Endothelial cell of hepatic sinusoid (primary cell): Measurements from ENCODE around the gene TRIM71.
"Not testable (repeated sequence)": the region's sequence is repeated elsewhere in the genome, so short reads cannot be mapped to it uniquely, and the experiment has no call there.

Source experiments
- in situ Hi-C: cut with HindIII; loops from 2 replicates; pipeline ENCODE4 v1.10.0; 2017; ENCODE audit warnings: low sequenced_read_pairs

TRIM71 gene

DNA sequence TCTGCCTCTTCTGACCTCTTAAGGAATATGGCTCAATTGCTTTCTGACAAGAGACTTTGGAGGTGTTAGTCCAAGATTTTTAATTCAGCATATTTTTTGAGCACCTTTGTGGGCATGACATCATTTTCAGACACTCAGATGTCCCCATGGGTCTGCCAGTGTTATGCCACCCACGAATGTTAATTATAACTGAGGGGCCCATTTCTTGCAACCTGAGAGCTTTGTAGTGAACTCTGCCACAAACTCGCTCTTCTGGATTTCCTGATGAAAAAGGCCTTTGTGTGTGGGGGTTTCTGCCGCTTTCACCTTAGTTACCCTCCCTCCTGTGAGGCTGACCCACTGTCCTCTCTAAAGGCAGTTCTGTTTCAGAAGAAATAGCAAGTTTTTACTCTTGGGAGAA lies 69.1 kb downstream of the TRIM71 start:
- in situ Hi-C loops, result no loop called here

GRCh38 chr3:32888739-32889138 lies 70.9 kb downstream of the TRIM71 start:
- in situ Hi-C loops, result no loop called here

DNA sequence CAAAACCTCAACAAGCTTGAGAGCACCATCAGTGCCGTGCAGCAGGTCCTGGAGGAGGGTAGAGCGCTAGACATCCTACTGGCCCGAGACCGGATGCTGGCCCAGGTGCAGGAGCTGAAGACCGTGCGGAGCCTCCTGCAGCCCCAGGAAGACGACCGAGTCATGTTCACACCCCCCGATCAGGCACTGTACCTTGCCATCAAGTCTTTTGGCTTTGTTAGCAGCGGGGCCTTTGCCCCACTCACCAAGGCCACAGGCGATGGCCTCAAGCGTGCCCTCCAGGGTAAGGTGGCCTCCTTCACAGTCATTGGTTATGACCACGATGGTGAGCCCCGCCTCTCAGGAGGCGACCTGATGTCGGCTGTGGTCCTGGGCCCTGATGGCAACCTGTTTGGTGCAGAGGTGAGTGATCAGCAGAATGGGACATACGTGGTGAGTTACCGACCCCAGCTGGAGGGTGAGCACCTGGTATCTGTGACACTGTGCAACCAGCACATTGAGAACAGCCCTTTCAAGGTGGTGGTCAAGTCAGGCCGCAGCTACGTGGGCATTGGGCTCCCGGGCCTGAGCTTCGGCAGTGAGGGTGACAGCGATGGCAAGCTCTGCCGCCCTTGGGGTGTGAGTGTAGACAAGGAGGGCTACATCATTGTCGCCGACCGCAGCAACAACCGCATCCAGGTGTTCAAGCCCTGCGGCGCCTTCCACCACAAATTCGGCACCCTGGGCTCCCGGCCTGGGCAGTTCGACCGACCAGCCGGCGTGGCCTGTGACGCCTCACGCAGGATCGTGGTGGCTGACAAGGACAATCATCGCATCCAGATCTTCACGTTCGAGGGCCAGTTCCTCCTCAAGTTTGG lies 72.9 kb downstream of the TRIM71 start:
- in situ Hi-C loops, result no loop called here

- in situ Hi-C loops, result no loop called here
These were observed 73.6 kb downstream of the TRIM71 start for GRCh38 chr3:32891365-32891764.

DNA sequence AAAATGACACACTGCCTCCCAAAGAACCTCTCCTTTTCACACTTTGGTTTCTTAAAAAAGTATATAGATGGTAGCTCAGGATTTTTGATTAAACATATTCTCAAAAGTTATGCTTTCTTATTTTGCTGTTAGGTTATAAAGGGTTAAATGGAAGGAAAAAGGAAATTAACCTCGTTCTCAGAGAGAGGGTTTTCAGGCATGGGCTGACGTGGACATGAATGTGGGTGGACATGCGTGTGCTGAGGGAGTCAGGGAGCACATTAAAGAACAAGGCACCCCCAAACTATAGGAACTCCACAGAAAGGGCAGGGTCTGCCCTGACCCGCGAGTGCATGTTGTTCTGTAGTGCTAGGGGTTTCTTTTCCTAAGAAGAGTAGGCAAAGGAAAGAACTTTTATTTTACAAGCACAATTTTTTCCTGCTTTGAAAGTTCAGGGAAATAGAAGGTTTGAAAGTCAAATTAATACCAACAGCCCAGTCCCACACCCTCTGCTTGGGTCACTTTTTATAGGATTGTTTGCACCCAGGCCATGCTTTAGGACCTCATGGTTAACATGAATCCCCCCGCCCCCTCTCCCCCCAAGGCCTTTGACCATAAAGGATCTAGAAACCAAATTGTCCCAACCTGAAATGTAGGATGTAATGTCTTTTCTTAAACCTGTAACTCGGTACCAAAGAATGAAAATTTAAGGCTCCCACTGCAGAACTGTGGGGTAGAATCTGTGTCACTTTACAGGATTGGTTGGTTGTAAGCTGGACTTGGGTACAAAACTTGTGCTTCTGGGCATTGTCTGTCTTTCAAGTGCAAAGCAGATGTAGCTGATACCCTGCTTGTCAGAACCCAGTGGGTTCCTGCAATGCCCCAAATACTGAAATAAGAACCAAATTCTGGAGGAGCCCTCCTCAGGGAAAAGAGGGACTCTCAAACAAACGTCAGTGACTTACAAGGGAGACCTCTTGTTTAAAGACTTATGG lies 75.1 kb downstream of the TRIM71 start:
- in situ Hi-C loops, result no loop called here

DNA sequence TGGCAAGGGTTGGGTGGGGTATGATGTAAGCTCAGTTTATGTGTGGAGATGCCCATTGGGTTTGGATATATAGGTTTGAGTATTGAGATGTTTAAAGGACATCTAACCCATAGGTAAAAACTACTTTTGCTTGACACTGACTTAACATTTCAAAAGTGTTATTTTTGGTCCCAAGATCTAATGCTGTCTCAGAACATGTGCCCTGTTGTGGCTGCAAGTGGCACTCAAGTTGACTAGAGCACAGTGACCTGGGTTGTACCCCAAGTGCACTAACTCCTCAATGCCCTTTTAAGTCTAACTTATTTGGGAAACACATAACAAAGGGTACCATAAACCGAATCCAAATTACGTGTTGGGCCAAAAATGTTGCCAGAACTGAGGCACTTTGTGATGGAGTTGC lies 77.2 kb downstream of the TRIM71 start:
- in situ Hi-C loops, result no loop called here

GRCh38 chr3:32895701-32896100 lies 77.9 kb downstream of the TRIM71 start:
- in situ Hi-C loops, result no loop called here

GRCh38 chr3:32896143-32896542 lies 78.3 kb downstream of the TRIM71 start:
- in situ Hi-C loops, result no loop called here

DNA sequence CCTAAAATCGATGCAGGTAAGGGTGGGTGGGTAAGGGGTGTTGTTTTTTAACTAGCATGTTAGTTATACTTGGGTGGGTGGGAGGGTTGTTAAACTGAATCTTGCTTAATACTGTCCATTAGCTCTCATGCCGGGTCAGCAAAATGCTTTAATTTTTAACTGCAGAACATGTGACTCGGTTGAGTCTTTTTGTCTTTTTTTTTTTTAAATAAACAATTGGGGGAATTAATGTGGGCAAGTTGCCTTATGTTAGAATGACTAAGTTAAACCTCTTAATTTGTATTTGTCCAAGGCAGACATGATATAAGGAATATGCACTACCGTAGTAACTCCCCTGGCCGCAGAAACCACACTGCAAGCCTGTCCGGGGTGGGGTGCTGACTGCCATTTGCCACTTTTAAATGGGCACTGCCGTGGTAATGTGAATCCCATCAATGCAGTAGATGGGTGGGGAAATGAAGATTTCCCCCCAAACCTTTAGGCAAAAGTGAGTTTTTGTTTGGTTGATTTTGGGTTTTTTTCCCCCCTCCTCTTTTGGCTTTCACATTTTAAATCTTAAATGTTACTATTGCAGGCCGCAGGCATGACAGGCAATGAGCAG lies 79.3 kb downstream of the TRIM71 start:
- in situ Hi-C loops, result no loop called here

DNA sequence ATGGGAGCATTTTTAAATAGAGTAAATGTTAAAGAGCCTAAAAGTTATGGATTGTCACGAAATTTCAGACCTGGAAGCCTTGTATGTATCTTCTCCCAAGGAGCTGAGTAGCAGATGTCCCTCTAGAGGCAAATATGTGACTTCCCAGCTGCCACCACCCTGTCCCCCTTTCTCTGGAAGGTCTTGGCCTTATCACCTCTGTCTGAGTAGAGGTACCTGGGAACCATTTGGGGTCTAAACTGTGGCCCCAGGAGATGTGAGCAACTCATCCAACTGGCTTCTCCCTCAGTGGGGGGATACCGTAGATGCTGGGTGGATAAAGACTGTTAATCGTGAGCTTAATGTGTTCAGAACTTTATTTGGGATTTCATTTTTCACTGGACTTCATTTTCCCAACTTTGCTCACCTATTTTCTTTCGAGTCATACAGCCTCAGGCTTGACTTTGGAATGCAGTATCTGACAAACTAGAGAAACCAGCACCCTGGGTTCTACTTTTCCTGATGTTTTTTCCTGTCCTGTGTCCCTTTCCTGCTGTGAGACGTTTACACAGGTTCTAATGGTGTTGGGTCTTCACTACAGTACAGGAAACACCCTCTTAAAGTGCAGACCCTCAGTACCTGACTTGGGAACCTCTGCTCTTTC lies 80.3 kb downstream of the TRIM71 start:
- in situ Hi-C loops, result no loop called here

DNA sequence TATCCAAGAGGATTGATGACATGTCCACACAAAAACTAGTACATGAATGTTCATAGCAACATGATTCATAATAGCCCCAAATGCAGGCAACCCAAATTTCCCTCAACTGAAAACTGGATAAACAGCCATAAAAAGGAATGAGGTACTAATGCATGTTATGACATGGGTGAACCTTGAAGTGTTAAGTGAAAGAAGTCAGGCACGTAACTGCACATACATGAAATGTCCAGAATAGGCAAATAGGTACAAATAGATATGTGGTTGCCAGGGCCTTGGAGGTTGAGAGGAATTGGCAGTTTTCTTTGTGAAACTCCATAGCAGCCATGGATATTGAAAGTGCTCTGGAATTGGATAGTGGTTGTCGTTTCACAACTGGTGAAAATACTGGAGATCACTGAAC lies 81.5 kb downstream of the TRIM71 start:
- in situ Hi-C loops, result no loop called here

DNA sequence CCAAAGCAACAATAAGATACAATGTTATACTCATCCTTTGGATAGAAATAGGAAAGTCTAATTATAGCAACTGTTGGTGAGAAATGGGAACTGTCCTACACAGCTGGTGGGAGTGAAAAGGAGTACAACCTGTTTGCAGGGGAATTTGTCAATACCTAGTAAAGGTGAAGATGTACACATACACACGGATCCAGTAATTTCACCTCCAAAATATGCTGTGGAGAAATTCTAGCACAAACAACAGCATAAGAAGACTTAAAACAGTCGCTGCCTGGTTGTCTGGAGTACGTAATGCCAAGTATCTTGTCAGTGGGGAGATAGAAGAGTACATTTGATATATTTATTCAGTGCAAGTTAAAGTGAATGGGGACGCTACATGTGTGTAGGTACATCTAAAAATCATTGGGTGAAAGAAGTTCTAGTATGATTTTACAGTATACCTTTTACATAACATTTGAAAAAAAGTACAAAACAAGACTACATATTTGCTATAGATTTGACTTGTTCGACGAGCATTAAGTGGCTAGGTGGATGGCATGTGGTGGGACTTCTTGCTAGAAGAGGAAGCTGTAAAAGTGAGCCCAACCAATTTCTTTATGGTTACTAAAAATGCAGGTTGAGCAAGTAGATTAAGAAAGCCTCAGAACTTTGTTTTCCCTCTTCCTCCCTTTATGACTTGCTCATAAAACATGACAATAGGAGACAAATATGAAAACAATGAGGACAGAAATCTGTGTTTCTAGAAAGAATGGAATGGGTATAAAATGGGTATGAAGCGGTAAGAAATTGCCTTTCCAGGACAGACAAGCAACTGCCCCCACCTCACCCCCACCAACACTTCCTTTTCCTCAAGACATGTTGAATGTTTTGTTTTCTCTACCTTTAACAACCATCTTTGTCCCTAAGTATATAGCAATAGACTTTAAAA lies 83.5 kb downstream of the TRIM71 start:
- in situ Hi-C loops, result no loop called here

DNA sequence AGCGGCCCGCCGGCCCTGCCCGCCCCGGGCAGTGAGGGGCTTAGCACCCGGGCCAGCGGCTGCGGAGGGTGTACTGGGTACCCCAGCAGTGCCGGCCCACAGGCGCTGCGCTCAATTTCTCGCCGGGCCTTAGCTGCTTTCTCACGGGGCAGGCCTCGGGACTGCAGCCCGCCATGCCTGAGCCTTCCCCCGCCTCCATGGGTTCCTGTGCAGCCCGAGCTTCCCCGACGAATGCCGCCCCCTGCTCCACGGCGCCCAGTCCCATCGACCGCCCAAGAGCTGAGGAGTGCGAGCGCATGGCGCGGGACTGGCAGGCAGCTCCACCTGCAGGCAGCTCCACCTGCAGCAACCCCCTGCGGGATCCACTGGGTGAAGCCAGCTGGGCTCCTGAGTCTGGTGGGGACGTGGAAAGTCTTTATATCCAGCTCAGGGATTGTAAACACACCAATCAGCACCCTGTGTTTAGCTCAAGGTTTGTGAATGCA lies 85.1 kb downstream of the TRIM71 start:
- in situ Hi-C loops, result not testable (repeated sequence)

DNA sequence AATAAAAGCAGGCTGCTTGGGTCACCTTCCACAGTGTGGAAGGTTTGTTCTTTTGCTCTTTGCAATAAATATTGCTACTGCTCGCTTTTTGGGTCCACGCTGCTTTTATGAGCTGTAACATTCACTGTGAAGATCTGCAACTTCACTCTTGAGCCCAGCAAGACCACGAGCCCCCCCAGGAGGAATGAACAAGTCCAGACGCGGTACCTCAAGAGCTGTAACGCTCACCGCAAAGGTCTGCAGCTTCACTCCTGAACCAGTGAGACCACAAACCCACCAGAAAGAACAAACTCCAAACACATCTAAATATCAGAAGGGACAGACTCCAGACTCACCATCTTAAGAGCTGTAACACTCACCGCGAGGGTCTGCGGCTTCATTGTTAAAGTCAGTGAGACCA lies 86.2 kb downstream of the TRIM71 start:
- in situ Hi-C loops, result no loop called here

GRCh38 chr3:32909999-32910398 lies 92.2 kb downstream of the TRIM71 start:
- in situ Hi-C loops, result no loop called here

GRCh38 chr3:32910954-32911353 lies 93.2 kb downstream of the TRIM71 start:
- in situ Hi-C loops, result no loop called here

- in situ Hi-C loops, result no loop called here
These were observed 94.2 kb downstream of the TRIM71 start for GRCh38 chr3:32912046-32912445.

- in situ Hi-C loops, result no loop called here
These were observed 96.1 kb downstream of the TRIM71 start for GRCh38 chr3:32913790-32914446.

GRCh38 chr3:32919920-32920319 lies 102.1 kb downstream of the TRIM71 start:
- in situ Hi-C loops, result no loop called here
